OCI-LY7 (cell line): ENCODE results near the gene CD300H.

Experiments used
- CTCF ChIP-seq: fragments of 200-600 bp; sonication (generic); conservative IDR thresholded peaks from 2 replicates; pipeline ENCODE4 v1.5.1; 2014; ENCODE audit warnings: mild to moderate bottlenecking, antibody characterized with exemption, low read length, moderate library complexity, mixed read lengths
- EZH2phosphoT487 ChIP-seq: fragments of 200-600 bp; sonication (generic); IDR thresholded peaks from 2 replicates; pipeline ENCODE4 v1.6.1; 2018; ENCODE audit warnings: low read depth, borderline replicate concordance, mild to moderate bottlenecking, mixed run types, antibody characterized with exemption, low read length, moderate library complexity, mixed read lengths

GRCh38 chr17:74512036-74512435 lies 55.3 kb downstream of the CD300H start:
- no peak for TF ChIP-seq CTCF
- no peak for TF ChIP-seq EZH2phosphoT487
